Activated CD8-positive, alpha-beta T cell treated with anti-CD3 and anti-CD28 coated beads for 36 hours (primary cell): ENCODE results near the gene DOK5. TPM values are rescaled to one million over a fixed set of nuclear protein-coding genes. Genes with fewer than 3 reads are reported as not detected.

Source experiments
- ATAC-seq: fragments of 200-7000 bp; cut with Tn5 transposase; one replicate; pipeline ENCODE4 v1.10.0; 2021; ENCODE audit warnings: mild to moderate bottlenecking, moderate library complexity
- CTCF ChIA-PET: fragments of 350-600 bp; sonication (Branson Sonifier 250); formaldehyde crosslinking; loops from one replicate; lab custom pipeline; 2021; ENCODE audit warnings: antibody characterized with exemption; lab: Charles Lee
- POLR2A ChIA-PET: fragments of 350-600 bp; sonication (Branson Sonifier 250); formaldehyde crosslinking; loops from one replicate; lab custom pipeline; 2021; ENCODE audit warnings: antibody characterized with exemption; lab: Charles Lee
- DNase-seq: peaks from one replicate; pipeline ENCODE4 v3.0.0-alpha.2; 2020
- H3K27ac Mint-ChIP-seq: one replicate; pipeline ENCODE4 v1.8.0; 2021; ENCODE audit warnings: mild to moderate bottlenecking, mixed read lengths
- H3K27me3 Mint-ChIP-seq: one replicate; pipeline ENCODE4 v1.8.0; 2021; ENCODE audit warnings: mixed read lengths
- H3K36me3 Mint-ChIP-seq: one replicate; pipeline ENCODE4 v1.8.0; 2021; ENCODE audit warnings: low read depth, mixed read lengths
- H3K4me1 Mint-ChIP-seq: one replicate; pipeline ENCODE4 v1.8.0; 2021; ENCODE audit warnings: low read depth, mixed read lengths
- H3K4me3 Mint-ChIP-seq: one replicate; pipeline ENCODE4 v1.8.0; 2021; ENCODE audit warnings: mild to moderate bottlenecking, moderate library complexity, mixed read lengths
- H3K9me3 Mint-ChIP-seq: one replicate; pipeline ENCODE4 v1.8.0; 2021; ENCODE audit warnings: mixed read lengths
- CTCF ChIP-seq: fragments of 200-600 bp; IDR thresholded peaks from one replicate; pipeline ENCODE4 v1.8.0; 2022; ENCODE audit warnings: antibody characterized with exemption, mild to moderate bottlenecking
- intact Hi-C: fragments of 100-400 bp; cut with micrococcal nuclease; formaldehyde crosslinking; loops from one replicate; pipeline ENCODE4 v1.10.0; 2022
- total RNA-seq, 2 experiments: library from RNA; stranded (reverse); gene quantifications; one replicate each; pipeline ENCODE4 v1.2.3, GENCODE V29; 2021

The DOK5 gene
- total RNA-seq, 2 experiments from 2014 or later, result 1.3 to 1.4 TPM

GRCh38 chr20:54535746-54536145 is 60.4 kb downstream of the DOK5 start:
- intact Hi-C loops, result no loop called here
- Mint-ChIP-seq H3K27me3 (peaks cover 2% of the 10 kb centered on the region), H3K9me3 (peaks cover 5% of the 10 kb centered on the region), H3K36me3 (no peaks in the 10 kb centered on the region), H3K4me3 (no peak overlapping the region), H3K27ac (no peak overlapping the region), H3K4me1 (no peaks in the 10 kb centered on the region)
- ATAC-seq, result no peak
- ChIA-PET CTCF (no interaction called here), POLR2A (no interaction called here)
- DNase-seq, result no peak
- TF ChIP-seq CTCF, result no peak

GRCh38 chr20:54539521-54540046 is 64.2 kb downstream of the DOK5 start:
- H3K4me3 Mint-ChIP-seq, result no peak overlapping the region
- peaks cover 6% of the 10 kb centered on the region for H3K9me3 Mint-ChIP-seq
- ATAC-seq (no peak), DNase-seq (no peak)
- no peaks in the 10 kb centered on the region for H3K4me1 Mint-ChIP-seq
- peaks cover 6% of the 10 kb centered on the region for H3K27me3 Mint-ChIP-seq
- no peak for TF ChIP-seq CTCF
- H3K36me3 Mint-ChIP-seq, result no peaks in the 10 kb centered on the region
- ChIA-PET POLR2A (no interaction called here), CTCF (no interaction called here)
- H3K27ac Mint-ChIP-seq, result no peak overlapping the region
- intact Hi-C loops, result no loop called here

- H3K4me1 Mint-ChIP-seq, result no peaks in the 10 kb centered on the region
- ChIA-PET POLR2A (no interaction called here), CTCF (no interaction called here)
- peaks cover 2% of the 10 kb centered on the region for H3K9me3 Mint-ChIP-seq
- H3K36me3 Mint-ChIP-seq, result no peaks in the 10 kb centered on the region
- TF ChIP-seq CTCF, result no peak
- no peak overlapping the region for H3K4me3 Mint-ChIP-seq
- DNase-seq, result no peak
- no peak for ATAC-seq
- no peak overlapping the region for H3K27ac Mint-ChIP-seq
- intact Hi-C loops, result no loop called here
- H3K27me3 Mint-ChIP-seq, result peaks cover 5% of the 10 kb centered on the region
Observed at GRCh38 chr20:54543369-54543768, 68.0 kb downstream of the DOK5 start.

GRCh38 chr20:54545676-54546358 is 70.4 kb downstream of the DOK5 start:
- Mint-ChIP-seq H3K27ac (no peak overlapping the region), H3K9me3 (peaks cover 2% of the 10 kb centered on the region), H3K27me3 (peaks cover 5% of the 10 kb centered on the region), H3K4me1 (peaks cover 4% of the 10 kb centered on the region), H3K4me3 (no peak overlapping the region), H3K36me3 (no peaks in the 10 kb centered on the region)
- TF ChIP-seq CTCF, result no peak
- ChIA-PET CTCF (no interaction called here), POLR2A (no interaction called here)
- ATAC-seq, result no peak
- DNase-seq, result no peak
- intact Hi-C loops, result no loop called here

GRCh38 chr20:54548849-54549248 is 73.5 kb downstream of the DOK5 start:
- Mint-ChIP-seq H3K9me3 (peaks cover 1% of the 10 kb centered on the region), H3K36me3 (no peaks in the 10 kb centered on the region), H3K4me3 (no peak overlapping the region), H3K27ac (no peak overlapping the region), H3K4me1 (peaks cover 8% of the 10 kb centered on the region), H3K27me3 (no peaks in the 10 kb centered on the region)
- intact Hi-C loops, result no loop called here
- POLR2A ChIA-PET, result no interaction called here
- no peak for ATAC-seq
- no peak for TF ChIP-seq CTCF
- no peak for DNase-seq
- CTCF ChIA-PET, result no interaction called here
